ENCODE data around the gene CAMK2D. TPM values are rescaled to one million over a fixed set of nuclear protein-coding genes. Genes with fewer than 3 reads are reported as not detected.

Gene CAMK2D
- total RNA-seq, 4 donors from 2014 or later: 48.2 to 66.2 (median 51.2) TPM

DNA sequence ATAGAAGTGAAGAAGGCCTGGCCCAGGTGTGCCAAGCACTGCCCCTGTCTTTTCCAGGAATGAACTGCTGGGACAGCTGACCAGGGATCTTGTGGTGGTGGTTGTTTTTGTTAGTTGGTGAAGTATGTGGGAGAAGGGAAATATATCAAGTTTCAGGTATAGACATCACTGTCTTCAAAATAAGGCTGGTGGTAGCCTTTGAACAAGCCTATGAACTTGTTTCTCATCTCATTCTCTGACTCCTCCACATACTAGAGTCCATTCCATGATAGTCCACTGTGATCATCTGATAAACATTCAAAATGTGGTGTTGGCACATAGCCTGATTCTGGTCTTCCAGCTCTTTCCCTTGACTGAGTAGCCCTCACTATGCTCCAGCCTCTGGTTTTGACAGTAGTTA, 303.7 kb downstream of the CAMK2D start:
- Histone ChIP-seq H3K36me3 (peaks cover 4 to 45% (median 23%) of the 10 kb centered on the region in 4 donors), H3K27ac (replicated peaks in 1 of 4) (peak overlapping the region in 1 of 4 donors; percentile 13), H3K9me3 (no peaks in the 10 kb centered on the region), H3K4me3 (no peak overlapping the region), H3K4me1 (peaks cover 8 to 22% (median 19%) of the 10 kb centered on the region in 4 donors), H3K27me3 (no peaks in the 10 kb centered on the region)
- DNase-seq (ENCODE audit: extremely low spot score): no peak
- TF ChIP-seq POLR2AphosphoS5 (IDR thresholded peaks at IDR 0.05): no peak
- TF ChIP-seq EP300 (IDR thresholded peaks at IDR 0.05): no peak
- TF ChIP-seq, protein P1, sequence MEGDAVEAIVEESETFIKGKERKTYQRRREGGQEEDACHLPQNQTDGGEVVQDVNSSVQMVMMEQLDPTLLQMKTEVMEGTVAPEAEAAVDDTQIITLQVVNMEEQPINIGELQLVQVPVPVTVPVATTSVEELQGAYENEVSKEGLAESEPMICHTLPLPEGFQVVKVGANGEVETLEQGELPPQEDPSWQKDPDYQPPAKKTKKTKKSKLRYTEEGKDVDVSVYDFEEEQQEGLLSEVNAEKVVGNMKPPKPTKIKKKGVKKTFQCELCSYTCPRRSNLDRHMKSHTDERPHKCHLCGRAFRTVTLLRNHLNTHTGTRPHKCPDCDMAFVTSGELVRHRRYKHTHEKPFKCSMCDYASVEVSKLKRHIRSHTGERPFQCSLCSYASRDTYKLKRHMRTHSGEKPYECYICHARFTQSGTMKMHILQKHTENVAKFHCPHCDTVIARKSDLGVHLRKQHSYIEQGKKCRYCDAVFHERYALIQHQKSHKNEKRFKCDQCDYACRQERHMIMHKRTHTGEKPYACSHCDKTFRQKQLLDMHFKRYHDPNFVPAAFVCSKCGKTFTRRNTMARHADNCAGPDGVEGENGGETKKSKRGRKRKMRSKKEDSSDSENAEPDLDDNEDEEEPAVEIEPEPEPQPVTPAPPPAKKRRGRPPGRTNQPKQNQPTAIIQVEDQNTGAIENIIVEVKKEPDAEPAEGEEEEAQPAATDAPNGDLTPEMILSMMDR (IDR thresholded peaks at IDR 0.05): no peak
- TF ChIP-seq POLR2A (IDR thresholded peaks at IDR 0.05; ENCODE audit: low read depth): no peak
- intact Hi-C loops (cut with DNase I): loop anchor here (10.0 kb wide), 1 partner anchor 307 kb away; the partner anchor contains the start of gene CAMK2D

- TF ChIP-seq POLR2AphosphoS5 (IDR thresholded peaks at IDR 0.05): no peak
- TF ChIP-seq EP300 (IDR thresholded peaks at IDR 0.05): no peak
- TF ChIP-seq POLR2A (IDR thresholded peaks at IDR 0.05; ENCODE audit: low read depth): no peak
- TF ChIP-seq, protein P1 (IDR thresholded peaks at IDR 0.05): no peak
- Histone ChIP-seq H3K9me3 (no peaks in the 10 kb centered on the region), H3K4me3 (no peak overlapping the region), H3K27me3 (no peaks in the 10 kb centered on the region), H3K27ac (replicated peaks in 1 of 4) (no peak overlapping the region), H3K4me1 (peaks cover 15 to 29% (median 26%) of the 10 kb centered on the region in 4 donors), H3K36me3 (peaks cover 4 to 45% (median 23%) of the 10 kb centered on the region in 4 donors)
- intact Hi-C loops (cut with DNase I): loop anchor here (10.0 kb wide), 1 partner anchor 308 kb away; the partner anchor contains the start of gene CAMK2D
- no peak for DNase-seq (ENCODE audit: extremely low spot score)
- WGBS: 97% methylated on average over 8 of the region's 8 CpGs
Measured at GRCh38 chr4:113457121-113457520, 304.4 kb downstream of the CAMK2D start.

DNA sequence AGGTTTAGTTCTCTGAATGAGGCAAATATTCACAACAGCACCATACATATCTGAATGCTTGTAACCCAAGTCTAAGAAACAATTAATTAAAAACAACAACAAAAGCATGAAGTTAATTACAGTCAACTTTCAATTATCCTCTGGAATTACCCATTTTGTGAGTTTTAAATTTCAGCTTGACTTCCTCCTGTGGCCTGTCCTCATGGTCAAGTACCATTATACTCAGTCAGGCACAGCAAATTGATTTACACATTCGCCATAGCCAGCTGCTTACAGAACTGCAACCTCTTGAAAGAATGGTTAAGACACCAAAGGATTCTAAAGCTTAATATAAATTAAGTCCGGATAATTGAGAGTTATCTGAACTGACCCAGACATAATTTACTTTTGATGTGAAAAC, 306.5 kb downstream of the CAMK2D start:
- TF ChIP-seq POLR2AphosphoS5 (IDR thresholded peaks at IDR 0.05) (no peak), POLR2A (IDR thresholded peaks at IDR 0.05; ENCODE audit: low read depth) (no peak), EP300 (IDR thresholded peaks at IDR 0.05) (no peak)
- TF ChIP-seq, protein P1 (IDR thresholded peaks at IDR 0.05): no peak
- Histone ChIP-seq H3K36me3 (peaks cover 4 to 35% (median 17%) of the 10 kb centered on the region in 4 donors), H3K9me3 (no peaks in the 10 kb centered on the region), H3K4me3 (no peak overlapping the region), H3K4me1 (peaks cover 18 to 46% (median 40%) of the 10 kb centered on the region in 4 donors), H3K27ac (replicated peaks in 1 of 4) (peak overlapping the region; percentile 17 to 67 (median 27)), H3K27me3 (no peaks in the 10 kb centered on the region)
- intact Hi-C loops (cut with DNase I): loop anchor here (10.0 kb wide), 1 partner anchor 310 kb away; the partner anchor contains the start of gene CAMK2D
- WGBS: 73% methylated on average over 2 of the region's 2 CpGs
- DNase-seq (ENCODE audit: extremely low spot score): no peak

- Histone ChIP-seq H3K4me1 (peaks cover 27 to 64% (median 52%) of the 10 kb centered on the region in 4 donors), H3K27ac (replicated peaks in 1 of 4) (peak overlapping the region; percentile 63 to 79 (median 68)), H3K4me3 (peak overlapping the region in 2 of 4 donors; percentile 10 to 16), H3K27me3 (no peaks in the 10 kb centered on the region), H3K36me3 (peaks cover 0 to 25% (median 10%) of the 10 kb centered on the region in 4 donors), H3K9me3 (no peaks in the 10 kb centered on the region)
- 26% methylated on average over 4 of the region's 4 CpGs for WGBS
- TF ChIP-seq POLR2AphosphoS5 (IDR thresholded peaks at IDR 0.05): peak; percentile 17 to 74
- TF ChIP-seq, protein P1 (IDR thresholded peaks at IDR 0.05): no peak
- intact Hi-C loops (cut with DNase I): loop anchor here (10.0 kb wide), 1 partner anchor 312 kb away; the partner anchor contains the start of gene CAMK2D
- DNase-seq (ENCODE audit: extremely low spot score): no peak
Measured at GRCh38 chr4:113452868-113453620, 308.5 kb downstream of the CAMK2D start.

Measured in esophagus muscularis mucosa (tissue), 4 donors.